ENCODE measurements around the gene ASGR1.

The ASGR1 gene

GRCh38 chr17:7179317-7180254, at the start of gene ASGR1:
ASGR1 (minus strand) TSS chr17:7179370; CDS start chr17:7178563, 807 bp downstream.
- DNase-seq (ENCODE audit: low read depth in 2 of 2) = no peak

DNA sequence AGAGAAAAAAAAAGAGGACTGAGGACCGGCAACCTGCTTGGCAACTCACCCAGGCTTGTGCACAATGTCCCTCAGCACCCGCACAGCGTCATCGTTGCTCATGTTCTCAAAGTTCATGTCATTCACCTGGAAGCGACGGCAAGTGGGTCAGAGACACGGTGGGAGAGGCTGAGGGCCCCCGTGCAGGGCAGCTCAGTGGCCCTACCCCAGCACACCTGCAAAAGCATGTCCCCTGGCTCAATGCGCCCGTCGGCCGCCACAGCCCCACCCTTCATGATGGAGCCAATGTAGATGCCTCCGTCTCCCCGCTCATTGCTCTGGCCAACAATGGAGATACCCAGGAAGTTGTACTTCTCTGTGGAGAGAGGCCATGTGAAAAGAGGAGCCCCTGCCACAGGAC, 49.8 kb upstream of the ASGR1 start:
- DNase-seq (ENCODE audit: low read depth in 2 of 2) = no peak

DNA sequence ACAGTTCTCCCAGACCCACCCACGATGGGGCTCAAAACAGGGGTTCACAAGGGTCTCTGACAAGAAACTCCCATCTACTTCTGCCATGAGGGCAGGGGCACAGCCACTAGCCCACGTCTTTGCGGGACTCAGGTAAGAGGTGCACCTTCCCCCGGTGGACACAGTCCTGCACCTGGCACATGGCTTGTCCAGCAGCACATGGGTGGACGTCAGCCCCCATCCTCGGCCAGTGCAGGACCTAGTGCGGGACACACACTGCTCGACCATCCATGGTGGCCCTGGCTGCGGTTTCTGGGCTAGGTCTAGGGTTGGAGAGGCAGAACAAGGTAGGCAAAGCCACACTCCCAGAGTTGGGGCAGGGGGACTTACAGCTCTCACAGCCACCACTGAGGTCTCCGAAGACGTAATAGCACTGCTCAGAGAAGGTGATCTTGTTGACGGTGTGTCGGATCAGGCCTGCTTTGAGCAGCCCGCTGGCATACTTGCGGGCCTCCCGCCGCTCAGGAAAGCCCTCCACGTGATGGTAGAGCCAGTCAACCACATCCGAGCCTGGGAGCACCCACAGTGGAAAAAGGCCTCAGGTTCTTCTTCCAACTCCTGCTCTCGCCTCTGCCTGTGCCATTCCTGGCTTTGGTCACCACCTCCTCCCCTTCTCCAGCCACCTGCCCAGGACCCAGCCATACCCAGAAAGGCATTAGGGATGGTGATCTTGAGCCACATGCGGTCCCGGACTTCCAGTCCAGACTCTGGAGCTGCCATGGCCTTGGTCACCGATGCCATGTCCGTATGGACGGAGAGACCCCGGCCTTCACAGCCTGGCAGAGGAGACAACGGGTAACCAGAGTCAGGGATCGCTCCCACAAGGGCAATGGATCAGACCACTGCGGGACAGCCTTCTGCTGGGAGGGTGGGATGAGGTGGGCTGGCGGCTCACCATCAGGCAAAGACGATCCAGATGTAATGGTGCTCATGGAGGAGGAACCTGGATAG, 47.8 kb upstream of the ASGR1 start:
- no peak for DNase-seq (ENCODE audit: low read depth in 2 of 2)

- DNase-seq (ENCODE audit: low read depth in 2 of 2) = no peak
Measured at GRCh38 chr17:7225711-7226331, 46.7 kb upstream of the ASGR1 start.

DNA sequence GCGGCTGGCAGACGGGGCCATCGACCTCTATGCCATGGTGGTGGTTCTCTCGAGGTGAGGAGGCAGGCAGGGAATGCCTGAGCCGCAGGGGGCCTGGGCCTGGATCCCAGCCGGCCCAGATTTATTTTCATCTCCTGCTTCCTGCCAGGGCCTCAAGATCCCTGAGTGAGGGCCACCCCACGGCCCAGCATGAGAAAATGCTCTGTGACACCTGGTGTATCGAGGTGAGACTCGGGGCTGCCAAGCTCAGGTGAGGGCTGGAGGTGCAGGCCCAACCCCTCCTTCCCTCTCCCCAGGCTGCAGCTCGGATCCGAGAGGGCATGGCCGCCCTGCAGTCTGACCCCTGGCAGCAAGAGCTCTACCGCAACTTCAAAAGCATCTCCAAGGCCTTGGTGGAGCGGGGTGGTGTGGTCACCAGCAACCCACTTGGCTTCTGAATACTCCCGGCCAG, 45.5 kb upstream of the ASGR1 start:
- DNase-seq (ENCODE audit: low read depth in 2 of 2) = no peak

- no peak for DNase-seq (ENCODE audit: low read depth in 2 of 2)
Measured at GRCh38 chr17:7224110-7224509, 44.9 kb upstream of the ASGR1 start.

- no peak for DNase-seq (ENCODE audit: low read depth in 2 of 2)
Measured at GRCh38 chr17:7223375-7223774, 44.2 kb upstream of the ASGR1 start.

- no peak for DNase-seq (ENCODE audit: low read depth in 2 of 2)
Measured at GRCh38 chr17:7222972-7223292, 43.8 kb upstream of the ASGR1 start.

- no peak for DNase-seq (ENCODE audit: low read depth in 2 of 2)
Measured at GRCh38 chr17:7222093-7222971, 43.2 kb upstream of the ASGR1 start.

GRCh38 chr17:7221278-7222092, 42.3 kb upstream of the ASGR1 start:
- no peak for DNase-seq (ENCODE audit: low read depth in 2 of 2)

DNA sequence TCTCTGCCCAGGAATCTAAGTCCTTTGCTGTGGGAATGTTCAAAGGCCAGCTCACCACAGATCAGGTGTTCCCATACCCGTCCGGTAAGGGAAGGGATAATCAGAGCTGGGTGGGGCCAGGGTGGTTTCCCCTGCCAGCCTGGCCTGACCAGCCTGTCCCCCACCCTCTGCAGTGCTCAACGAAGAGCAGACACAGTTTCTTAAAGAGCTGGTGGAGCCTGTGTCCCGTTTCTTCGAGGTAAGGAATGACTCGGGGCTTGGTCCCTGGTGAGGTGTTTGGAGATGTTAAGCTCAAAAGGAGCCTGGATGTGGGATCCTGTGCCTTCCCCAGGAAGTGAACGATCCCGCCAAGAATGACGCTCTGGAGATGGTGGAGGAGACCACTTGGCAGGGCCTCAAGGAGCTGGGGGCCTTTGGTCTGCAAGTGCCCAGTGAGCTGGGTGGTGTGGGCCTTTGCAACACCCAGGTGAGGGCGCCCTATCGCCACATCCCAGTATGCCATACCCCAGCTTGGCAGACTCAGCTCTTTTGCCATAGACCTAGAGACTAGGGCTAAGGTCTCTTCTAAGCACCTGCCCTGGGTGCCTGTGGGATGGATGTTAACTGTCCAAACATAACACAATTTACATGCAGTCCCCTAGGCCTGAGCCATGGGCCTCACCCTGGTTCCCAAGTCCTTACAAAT, 41.6 kb upstream of the ASGR1 start:
- peak in 1 of 2 donors; percentile 45 for DNase-seq (ENCODE audit: low read depth in 2 of 2)

GRCh38 chr17:7219812-7220592, 40.8 kb upstream of the ASGR1 start, which contains the start of the genes ACADVL and DLG4:
ACADVL (plus strand) TSS chr17:7219938; CDS start chr17:7219985, 47 bp downstream.
DLG4 (minus strand) TSS chr17:7219836.
- DNase-seq (ENCODE audit: low read depth in 2 of 2) = peak; percentile 49 to 78

DNA sequence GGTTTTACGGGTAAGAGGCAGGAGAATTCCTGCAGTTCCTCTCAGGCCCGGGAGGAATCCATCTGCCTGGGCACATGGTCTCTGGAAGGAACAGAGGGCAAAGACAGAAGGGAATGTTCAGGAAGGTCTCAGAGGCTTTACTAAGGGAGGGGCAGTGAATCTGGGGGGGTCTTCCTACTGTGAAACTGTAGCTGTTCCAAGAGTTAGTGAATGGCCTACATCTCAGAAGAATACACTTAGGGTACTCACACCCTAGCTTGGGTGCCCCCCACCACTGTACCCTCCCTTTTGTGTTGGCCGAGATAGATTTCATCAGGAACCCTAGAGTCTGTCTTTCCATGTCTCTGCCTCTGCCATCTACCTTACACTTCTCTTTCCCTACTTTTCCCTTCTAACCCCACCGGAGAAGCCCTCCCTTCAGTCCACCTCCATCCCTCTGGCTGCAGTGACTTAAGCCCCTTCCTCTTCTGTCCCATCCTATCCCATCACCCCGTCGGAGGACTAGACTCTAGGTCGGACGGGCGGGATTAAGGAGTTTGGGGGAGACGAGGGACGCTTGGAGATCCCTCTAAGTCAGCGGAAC, 40.1 kb upstream of the ASGR1 start:
- no peak for DNase-seq (ENCODE audit: low read depth in 2 of 2)

DNA sequence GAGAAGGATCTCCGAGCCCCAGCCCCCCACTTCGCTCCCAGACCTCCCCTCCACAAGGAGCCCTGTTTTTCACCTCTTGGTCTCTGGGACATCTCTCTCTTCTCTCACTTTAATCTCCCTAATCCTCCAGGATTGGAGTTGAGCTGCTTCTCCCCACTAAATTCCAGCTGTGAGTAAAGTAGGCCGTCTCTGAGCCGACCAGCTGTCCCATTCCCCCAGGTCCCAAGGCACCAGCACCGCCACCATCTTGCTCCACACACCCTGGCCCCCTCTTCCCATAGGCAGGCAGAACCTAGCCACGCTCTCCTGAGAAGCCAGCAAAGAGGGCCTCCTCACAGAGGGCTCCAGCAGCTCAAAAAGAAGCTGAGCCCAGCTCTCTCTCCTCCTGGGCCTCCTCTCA, 39.6 kb upstream of the ASGR1 start:
- DNase-seq (ENCODE audit: low read depth in 2 of 2) = no peak

- no peak for DNase-seq (ENCODE audit: low read depth in 2 of 2)
Measured at GRCh38 chr17:7218166-7218565, 39.0 kb upstream of the ASGR1 start.

DNA sequence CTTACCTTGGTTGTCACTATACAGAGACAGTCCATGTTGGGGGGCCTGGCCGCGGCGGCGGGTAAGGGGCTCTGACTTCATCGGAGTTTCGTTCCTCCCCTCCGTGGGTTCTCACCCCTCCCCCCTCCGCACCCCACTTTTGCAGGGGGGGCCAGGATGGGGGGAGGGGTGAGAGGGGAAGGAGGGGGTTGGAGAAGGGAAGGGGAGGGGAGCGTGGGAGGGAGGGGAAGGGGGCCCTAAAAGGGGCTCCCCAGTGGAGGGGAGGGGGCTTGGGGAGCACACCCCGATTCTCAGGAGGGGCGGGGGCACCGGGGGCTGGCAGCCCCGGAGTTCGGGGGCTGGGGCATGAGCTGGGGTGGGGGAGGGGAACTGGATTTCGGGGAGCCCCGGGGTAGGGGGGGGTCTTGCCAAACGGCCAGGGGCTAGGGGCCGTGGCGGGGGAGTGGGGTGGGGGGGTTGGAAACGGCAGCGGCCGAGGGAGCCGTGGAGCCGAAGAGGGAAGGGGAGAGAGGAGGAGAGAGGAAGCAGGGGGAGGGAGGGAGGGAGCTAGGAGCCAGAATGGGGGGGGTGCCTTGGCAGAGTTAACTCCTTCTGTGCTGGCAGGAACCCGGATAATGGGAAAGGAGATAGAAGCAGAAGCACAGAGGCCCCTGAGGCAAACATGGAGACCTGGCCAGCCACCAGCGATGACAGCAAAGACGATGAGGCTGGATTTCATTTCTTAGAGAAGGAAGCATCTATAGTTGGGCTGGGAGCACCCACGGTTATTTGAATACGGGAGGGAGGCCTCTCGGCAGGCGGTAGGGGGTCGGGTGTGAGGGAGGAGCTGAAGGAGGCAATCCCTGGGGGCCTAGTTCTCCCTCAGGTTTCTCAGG, 38.2 kb upstream of the ASGR1 start:
- no peak for DNase-seq (ENCODE audit: low read depth in 2 of 2)
